Calu3 (cell line): Measurements from ENCODE around the gene HP1BP3. TPM values are rescaled to one million over a fixed set of nuclear protein-coding genes. Genes with fewer than 3 reads are reported as not detected.

Experiments used
- BruUV-seq: library from RNA; stranded (reverse); fragments of 400-500 nt; replicated peaks from 2 replicates; lab custom pipeline; 2021; lab: Mats Ljungman, UMichigan
- CTCF ChIA-PET: fragments of 300-600 bp; sonication (Branson Sonifier 250); formaldehyde crosslinking; loops from one replicate; lab custom pipeline; 2022; ENCODE audit warnings: antibody characterized with exemption; lab: Charles Lee
- DNase-seq: peaks from one replicate; pipeline ENCODE4 v3.0.0; 2022
- H3K27ac Mint-ChIP-seq: one replicate; pipeline ENCODE4 v1.8.0; 2022; ENCODE audit warnings: mixed read lengths; ENCODE audit not compliant: unreplicated experiment
- H3K27me3 Mint-ChIP-seq: one replicate; pipeline ENCODE4 v1.8.0; 2022; ENCODE audit warnings: mixed read lengths; ENCODE audit not compliant: unreplicated experiment
- H3K36me3 Mint-ChIP-seq: one replicate; pipeline ENCODE4 v1.8.0; 2022; ENCODE audit warnings: mild to moderate bottlenecking, moderate library complexity, mixed read lengths; ENCODE audit not compliant: insufficient read depth, unreplicated experiment
- H3K4me1 Mint-ChIP-seq: one replicate; pipeline ENCODE4 v1.8.0; 2022; ENCODE audit warnings: mild to moderate bottlenecking, low read depth, mixed read lengths; ENCODE audit not compliant: unreplicated experiment
- H3K4me3 Mint-ChIP-seq: one replicate; pipeline ENCODE4 v1.8.0; 2022; ENCODE audit warnings: mild to moderate bottlenecking, low read depth, moderate library complexity, mixed read lengths; ENCODE audit not compliant: unreplicated experiment
- H3K9me3 Mint-ChIP-seq: one replicate; pipeline ENCODE4 v1.8.0; 2022; ENCODE audit warnings: low read depth, mixed read lengths; ENCODE audit not compliant: unreplicated experiment
- CTCF ChIP-seq: fragments of 200-600 bp; IDR thresholded peaks from one replicate; pipeline ENCODE4 v1.8.0; 2022; ENCODE audit warnings: antibody characterized with exemption; ENCODE audit not compliant: unreplicated experiment
- intact Hi-C: fragments of 100-400 bp; cut with micrococcal nuclease; formaldehyde crosslinking; loops from one replicate; pipeline ENCODE4 v1.10.0; 2022; ENCODE audit not compliant: unreplicated experiment
- total RNA-seq: library from RNA; stranded (reverse); gene quantifications from 2 replicates; pipeline ENCODE4 v1.2.3, GENCODE V29; 2022

HP1BP3 gene
- total RNA-seq, 1 experiment from 2014 or later = 247 TPM

- Mint-ChIP-seq H3K9me3 (no peaks in the 10 kb centered on the region), H3K36me3 (peaks cover 2% of the 10 kb centered on the region), H3K27ac (no peak overlapping the region), H3K4me1 (peaks cover 6% of the 10 kb centered on the region), H3K27me3 (peaks cover 12% of the 10 kb centered on the region), H3K4me3 (no peak overlapping the region)
- intact Hi-C loops = no loop called here
- DNase-seq = no peak
- CTCF ChIA-PET = no interaction called here
- BruUV-seq = no TSS peak
- TF ChIP-seq CTCF = no peak
These were observed 63.4 kb downstream of the HP1BP3 start for GRCh38 chr1:20723537-20724363.

GRCh38 chr1:20723159-20723536 lies 64.0 kb downstream of the HP1BP3 start:
- CTCF ChIA-PET = no interaction called here
- Mint-ChIP-seq H3K4me1 (peaks cover 3% of the 10 kb centered on the region), H3K9me3 (no peaks in the 10 kb centered on the region), H3K27ac (no peak overlapping the region), H3K36me3 (peaks cover 6% of the 10 kb centered on the region), H3K27me3 (peaks cover 12% of the 10 kb centered on the region), H3K4me3 (no peak overlapping the region)
- TF ChIP-seq CTCF = no peak
- intact Hi-C loops = no loop called here
- BruUV-seq = no TSS peak
- DNase-seq = no peak

- Mint-ChIP-seq H3K4me1 (peaks cover 4% of the 10 kb centered on the region), H3K4me3 (no peak overlapping the region), H3K27ac (no peak overlapping the region), H3K36me3 (peaks cover 12% of the 10 kb centered on the region), H3K9me3 (no peaks in the 10 kb centered on the region), H3K27me3 (peaks cover 18% of the 10 kb centered on the region)
- CTCF ChIA-PET = no interaction called here
- DNase-seq = no peak
- intact Hi-C loops = no loop called here
- no peak for TF ChIP-seq CTCF
- no TSS peak for BruUV-seq
These were observed 65.7 kb downstream of the HP1BP3 start for GRCh38 chr1:20721117-20722061.

- TF ChIP-seq CTCF = no peak
- BruUV-seq = no TSS peak
- CTCF ChIA-PET = no interaction called here
- H3K27me3 Mint-ChIP-seq = peaks cover 25% of the 10 kb centered on the region
- no peaks in the 10 kb centered on the region for H3K9me3 Mint-ChIP-seq
- no peak overlapping the region for H3K27ac Mint-ChIP-seq
- H3K4me3 Mint-ChIP-seq = no peak overlapping the region
- intact Hi-C loops = no loop called here
- peaks cover 10% of the 10 kb centered on the region for H3K4me1 Mint-ChIP-seq
- peaks cover 17% of the 10 kb centered on the region for H3K36me3 Mint-ChIP-seq
- no peak for DNase-seq
These were observed 66.4 kb downstream of the HP1BP3 start for GRCh38 chr1:20720631-20721091.
